ENCODE data around the gene CCND3.

Gene CCND3

GRCh38 chr6:41941280-41942066 lies at the start of gene CCND3:
Gene CCND3, minus strand, starts transcription at chr6:41941808. Its CDS starts 159 bp downstream, at chr6:41941649.
- peak; percentile 96 for DNase-seq

DNA sequence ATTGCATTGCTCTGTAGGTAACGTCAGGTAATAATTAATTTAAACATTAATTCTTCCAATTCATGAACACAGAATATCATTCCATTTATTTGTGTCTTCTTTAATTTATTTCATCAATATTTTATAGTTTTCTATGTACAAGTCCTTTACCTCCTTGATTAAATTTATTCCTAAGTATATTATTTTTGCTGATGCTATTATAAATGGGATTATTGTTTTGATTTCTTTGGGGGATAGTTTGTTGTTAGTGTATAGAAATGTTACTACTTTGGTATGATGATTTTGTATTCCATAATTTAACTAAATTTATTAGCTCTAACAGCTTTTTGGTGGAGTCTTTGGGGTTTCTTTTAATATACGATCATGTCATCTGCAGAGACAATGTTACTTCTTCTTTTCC lies 44.7 kb upstream of the CCND3 start:
- no peak for DNase-seq

DNA sequence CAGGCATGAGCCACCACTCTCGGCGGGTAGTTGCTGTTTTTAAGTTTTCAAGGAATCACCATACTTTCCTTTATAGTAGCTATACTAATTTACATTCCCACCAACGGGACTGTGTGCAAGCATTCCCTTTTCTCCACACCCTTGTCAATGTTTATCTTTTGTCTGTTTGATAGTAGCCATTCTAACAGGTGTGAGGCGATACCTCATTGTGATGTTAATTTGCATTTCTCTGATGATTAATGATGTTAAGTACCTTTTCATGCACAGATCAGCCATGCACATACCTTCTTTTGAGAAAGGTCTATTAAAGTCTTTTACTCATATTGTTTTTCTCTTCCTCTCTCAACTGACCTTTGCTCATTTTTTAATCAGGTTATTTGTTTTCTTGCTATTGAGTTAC lies 43.0 kb upstream of the CCND3 start:
- DNase-seq: no peak

DNA sequence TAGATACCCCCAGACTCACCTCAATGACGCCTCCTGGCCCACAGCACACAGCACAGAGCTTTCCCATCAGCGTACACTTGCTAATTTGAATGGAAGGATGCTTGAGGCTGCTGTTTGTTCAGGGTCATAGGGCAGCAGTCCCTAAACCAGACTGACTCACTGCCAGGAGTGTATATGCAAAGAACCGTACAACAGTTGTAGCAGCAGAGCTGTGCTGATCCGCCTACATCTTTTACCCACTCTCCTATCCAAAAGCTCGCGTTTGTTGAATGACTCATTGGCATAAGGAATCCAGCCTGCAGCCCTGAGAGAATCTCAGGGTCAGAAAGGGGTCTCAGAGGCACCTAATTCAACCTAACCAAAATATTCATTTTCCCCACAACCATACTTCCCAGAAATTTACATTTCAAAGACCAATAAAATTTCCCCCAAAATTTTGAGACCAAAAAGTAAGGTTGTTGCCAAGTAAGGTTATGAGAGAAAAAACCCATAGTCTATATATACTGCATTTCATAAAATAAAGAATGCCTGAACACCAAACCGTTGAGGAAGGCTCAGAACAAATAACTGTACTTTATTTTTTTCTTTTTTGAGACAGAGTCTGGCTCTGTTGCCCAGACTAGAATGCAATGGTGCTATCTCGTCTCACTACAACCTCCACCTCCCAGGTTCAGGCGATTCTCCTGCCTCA lies 35.3 kb upstream of the CCND3 start:
- no peak for DNase-seq

DNA sequence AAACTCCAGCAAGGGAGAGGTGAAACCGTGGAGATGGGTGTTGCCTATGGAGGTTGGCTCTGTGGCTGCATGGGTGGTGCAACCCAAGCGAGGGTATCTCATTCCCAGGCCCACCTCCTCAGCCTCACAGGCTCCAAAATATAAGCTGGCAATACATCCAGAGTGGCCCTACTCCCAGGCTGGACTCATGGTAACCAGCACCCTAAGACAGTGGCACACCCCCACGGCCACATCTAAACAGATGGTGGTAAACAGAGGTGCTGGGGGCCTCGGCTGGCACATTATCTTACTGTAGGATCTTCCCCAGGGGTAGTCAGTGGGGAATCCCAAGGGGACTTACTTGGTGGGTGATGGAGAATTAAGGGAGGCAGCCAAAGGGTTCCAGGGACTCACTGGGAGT lies 33.7 kb upstream of the CCND3 start:
- no peak for DNase-seq

DNA sequence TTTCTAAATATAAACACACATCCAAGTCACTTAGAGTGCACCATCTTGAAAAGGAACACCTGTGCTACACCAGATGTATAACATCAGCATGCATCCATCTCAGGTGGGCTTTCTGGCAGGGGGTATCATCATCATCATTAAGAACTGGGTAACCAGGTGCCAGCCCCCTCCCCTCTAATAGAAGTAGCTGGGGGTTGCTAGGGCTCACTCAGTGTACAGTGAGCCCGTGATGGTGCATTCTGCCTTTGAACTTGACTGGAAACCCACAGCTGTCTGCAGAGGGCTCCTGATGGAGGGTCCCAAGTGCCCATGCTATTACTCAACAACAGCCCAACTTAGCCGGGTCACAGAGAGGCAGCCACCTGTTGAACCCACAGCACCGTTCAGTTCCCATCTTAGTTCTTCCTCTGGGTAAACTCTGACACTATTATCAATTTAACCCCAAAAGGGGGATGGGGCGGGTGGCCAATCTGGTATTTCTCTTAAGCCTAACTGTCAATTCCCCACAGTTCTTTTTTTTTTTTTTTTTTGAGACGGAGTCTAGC lies 32.7 kb upstream of the CCND3 start:
- DNase-seq: no peak

- no peak for DNase-seq
These were observed 31.2 kb upstream of the CCND3 start for GRCh38 chr6:41972826-41973225.

- no peak for DNase-seq
These were observed 28.8 kb upstream of the CCND3 start for GRCh38 chr6:41970436-41970846.

DNA sequence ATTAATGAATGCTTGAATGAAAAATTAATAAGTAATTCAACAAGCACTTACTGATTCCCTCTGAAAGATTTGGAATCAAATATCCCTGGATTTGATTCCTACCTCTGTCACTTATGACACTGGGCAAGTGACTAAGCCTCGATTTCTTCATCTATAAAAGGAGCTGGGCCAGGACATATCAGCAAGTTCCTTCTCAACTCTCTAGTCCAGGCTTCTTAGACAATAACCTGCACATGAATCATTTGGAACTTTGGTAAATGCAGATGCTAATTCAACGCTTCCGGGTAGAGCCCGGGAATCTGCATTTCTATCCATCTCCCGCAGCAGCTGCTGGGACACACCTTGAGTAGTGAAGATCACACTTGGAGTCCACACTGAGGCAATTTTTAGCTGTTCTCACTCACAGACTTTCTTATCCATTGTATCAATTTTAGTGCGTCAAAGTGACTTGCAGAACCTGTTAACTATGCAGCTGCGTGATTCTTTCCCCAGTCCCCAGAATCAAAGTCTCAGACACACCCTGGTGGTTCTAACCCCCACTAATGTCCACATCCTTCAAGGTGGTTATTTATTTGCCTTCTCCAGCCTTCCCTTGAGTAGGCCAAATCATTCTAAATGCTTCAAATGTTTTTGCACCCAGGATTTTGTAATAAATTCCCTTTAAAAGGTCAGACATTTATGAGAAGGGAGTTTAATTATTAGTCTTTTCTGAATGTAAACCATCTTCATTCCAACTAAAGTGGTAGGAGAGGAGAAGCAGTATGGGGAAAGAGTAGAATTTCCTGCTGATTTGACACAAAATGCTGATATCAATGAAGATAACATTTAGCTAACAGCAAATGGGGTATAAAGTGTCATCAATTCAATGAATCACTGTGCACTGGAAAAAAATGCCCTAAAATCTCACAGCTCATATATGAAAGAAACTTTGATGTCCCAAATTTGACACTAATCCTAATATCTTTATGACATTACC lies 26.0 kb upstream of the CCND3 start:
- DNase-seq: no peak

- DNase-seq: no peak
These were observed 25.3 kb upstream of the CCND3 start for GRCh38 chr6:41966961-41967311.

- DNase-seq: no peak
These were observed 24.8 kb upstream of the CCND3 start for GRCh38 chr6:41966214-41966920.

DNA sequence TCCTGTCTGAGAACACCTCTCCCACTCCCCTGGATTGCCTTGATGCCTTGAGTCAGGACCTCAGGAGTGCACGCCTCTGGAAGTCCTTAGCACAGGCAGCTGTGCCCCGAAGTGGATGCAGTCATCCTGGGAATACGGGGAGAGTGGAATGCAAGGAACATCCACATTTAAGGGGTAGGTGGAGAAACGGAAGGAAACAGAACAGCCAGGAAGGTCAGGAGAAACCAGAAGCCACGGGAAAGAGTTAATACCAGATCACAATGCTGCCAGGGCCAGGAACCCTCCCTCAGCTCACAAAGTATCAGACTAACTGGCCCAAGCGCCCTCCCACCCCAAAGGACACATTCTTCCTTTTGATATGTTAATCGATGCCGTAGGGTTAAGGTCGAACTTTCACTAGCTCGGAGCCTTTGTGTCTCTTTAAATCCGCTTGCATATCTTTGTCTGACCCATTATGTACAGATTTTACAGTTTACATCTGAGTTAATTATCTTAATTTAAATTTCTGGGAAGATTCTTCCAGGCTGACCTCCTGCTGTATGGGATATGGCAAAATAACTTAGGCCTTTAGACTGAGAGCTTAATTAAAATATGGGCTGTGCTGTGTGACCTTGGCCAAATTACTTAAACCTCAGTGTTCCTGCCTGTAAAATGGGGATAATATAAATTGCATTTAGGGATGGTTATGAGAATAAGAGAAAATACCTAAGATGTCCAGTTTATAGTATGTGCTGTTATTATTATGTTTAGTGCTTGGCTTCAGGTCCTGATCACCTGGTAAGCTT lies 24.0 kb upstream of the CCND3 start:
- DNase-seq: no peak

- no peak for DNase-seq
These were observed 22.7 kb upstream of the CCND3 start for GRCh38 chr6:41964201-41964887.

DNA sequence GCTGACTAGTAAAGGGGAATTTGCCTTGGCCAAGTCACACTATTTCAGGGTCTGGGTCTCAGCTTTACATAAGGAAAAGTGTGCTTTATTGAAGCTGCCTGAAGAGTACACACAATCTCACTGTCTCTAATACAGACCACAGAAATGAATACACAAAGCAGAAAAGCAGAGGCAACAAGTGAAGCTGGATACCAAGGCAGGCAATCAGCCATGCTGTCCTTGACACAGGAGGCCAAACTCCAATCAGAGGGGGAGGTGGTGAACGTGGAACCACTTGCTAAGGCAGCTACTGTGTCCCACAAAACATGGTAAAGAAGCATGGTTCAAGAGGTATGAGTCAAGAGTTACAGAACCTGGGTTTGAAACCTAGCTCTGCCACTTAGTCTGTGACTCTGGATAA lies 21.8 kb upstream of the CCND3 start:
- DNase-seq: no peak

- no peak for DNase-seq
These were observed 18.4 kb upstream of the CCND3 start for GRCh38 chr6:41960028-41960427.

GRCh38 chr6:41958022-41958856 lies 16.6 kb upstream of the CCND3 start:
- no peak for DNase-seq

DNA sequence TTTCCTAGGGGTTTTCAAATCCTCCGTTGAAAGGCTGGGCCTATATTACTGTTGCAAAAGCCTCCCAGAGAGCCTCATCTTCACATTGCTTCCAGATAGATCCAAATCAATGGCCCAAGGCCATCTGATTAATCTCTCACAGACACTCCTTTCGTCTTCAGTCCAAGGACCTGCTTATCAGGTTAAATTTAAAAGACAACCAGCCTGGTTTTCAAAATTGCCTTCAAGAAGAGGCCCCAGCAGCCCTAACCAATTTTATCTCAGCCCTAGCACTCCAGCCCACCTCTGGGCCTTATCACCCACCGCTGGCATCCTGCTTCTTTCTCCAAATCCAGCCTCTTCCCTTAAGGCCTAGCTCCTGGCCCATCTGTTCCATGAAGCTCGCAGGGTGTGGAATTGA lies 15.5 kb upstream of the CCND3 start:
- no peak for DNase-seq

DNA sequence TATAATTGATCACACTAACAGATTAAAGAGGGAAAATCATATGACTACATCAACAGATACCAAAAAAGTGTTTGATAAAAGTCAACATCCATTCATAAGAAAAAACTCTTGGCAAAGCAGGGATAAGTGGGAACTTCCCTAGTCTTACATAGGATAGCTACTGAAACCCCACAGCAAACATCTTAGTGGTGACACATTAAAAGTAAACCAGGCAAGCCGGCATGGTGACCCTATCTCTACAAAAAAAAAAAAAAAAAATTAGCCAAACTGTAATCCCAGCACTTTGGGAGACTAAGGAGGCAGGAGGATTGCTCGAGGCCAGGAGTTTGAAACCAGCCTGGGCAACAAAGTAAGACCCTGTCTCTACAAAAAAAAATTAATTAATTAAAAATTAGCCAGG lies 13.8 kb upstream of the CCND3 start:
- DNase-seq: no peak

GRCh38 chr6:41954668-41955067 lies 13.1 kb upstream of the CCND3 start:
- no peak for DNase-seq

DNA sequence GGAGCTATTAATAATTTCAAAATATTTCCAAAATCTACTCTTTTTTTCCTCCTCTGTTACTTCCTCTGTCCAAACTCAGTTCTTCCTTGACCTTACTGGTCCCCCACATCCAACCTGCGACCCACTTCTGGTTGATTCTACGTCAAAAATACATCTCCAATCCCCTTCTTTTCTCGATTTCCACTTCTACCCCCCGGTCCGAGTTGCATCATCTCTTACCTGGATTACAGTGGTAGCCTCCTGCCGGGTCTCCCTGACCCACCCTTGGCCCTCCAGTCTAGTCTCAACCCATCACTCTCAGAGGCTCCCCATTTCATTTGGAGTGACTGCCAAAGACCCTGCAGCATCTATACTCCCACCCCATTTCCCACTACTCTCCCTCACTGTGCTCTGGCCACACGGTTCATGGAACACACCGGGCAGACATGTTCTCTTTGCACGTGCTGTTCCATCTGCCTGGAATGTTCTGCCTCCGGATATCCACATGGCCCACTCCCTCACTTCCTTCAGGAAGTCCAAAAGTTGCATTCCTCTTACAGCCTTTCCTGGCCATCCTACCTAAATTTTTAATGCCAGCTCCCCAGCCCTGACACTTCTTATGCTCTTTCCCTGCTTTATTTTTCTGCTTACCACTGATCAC lies 6.1 kb upstream of the CCND3 start:
- no peak for DNase-seq
